Neural cell (in vitro differentiated cells): ENCODE data around the gene RING1.

Experiments used
- EP300 ChIP-seq: fragments of 450-650 bp; conservative IDR thresholded peaks from 2 replicates; pipeline ENCODE4 v1.6.1; 2014; ENCODE audit warnings: antibody characterized with exemption, mild to moderate bottlenecking, moderate library complexity; ENCODE audit not compliant: poor library complexity, severe bottlenecking
- EZH2 ChIP-seq: fragments of 200-600, 300-800 bp; shearing (Covaris generic), sonication (generic); IDR thresholded peaks from 2 replicates; pipeline ENCODE4 v1.6.1; 2014; ENCODE audit warnings: antibody characterized with exemption, low read length, borderline replicate concordance, mild to moderate bottlenecking; ENCODE audit not compliant: insufficient read depth, poor library complexity, severe bottlenecking
- POLR2AphosphoS5 ChIP-seq: IDR thresholded peaks from 2 replicates; pipeline ENCODE4 v1.6.1; 2012
- RAD21 ChIP-seq: fragments of 450-650 bp; conservative IDR thresholded peaks from 2 replicates; pipeline ENCODE4 v1.6.1; 2014; ENCODE audit warnings: antibody characterized with exemption, mild to moderate bottlenecking, moderate library complexity
- TF ChIP-seq, protein P1 (sequence below): fragments of 450-650 bp; IDR thresholded peaks from 2 replicates; pipeline ENCODE4 v1.5.1; 2014; ENCODE audit warnings: antibody characterized with exemption, mild to moderate bottlenecking, moderate library complexity; ENCODE audit not compliant: poor library complexity, severe bottlenecking

- TF ChIP-seq, protein P1, sequence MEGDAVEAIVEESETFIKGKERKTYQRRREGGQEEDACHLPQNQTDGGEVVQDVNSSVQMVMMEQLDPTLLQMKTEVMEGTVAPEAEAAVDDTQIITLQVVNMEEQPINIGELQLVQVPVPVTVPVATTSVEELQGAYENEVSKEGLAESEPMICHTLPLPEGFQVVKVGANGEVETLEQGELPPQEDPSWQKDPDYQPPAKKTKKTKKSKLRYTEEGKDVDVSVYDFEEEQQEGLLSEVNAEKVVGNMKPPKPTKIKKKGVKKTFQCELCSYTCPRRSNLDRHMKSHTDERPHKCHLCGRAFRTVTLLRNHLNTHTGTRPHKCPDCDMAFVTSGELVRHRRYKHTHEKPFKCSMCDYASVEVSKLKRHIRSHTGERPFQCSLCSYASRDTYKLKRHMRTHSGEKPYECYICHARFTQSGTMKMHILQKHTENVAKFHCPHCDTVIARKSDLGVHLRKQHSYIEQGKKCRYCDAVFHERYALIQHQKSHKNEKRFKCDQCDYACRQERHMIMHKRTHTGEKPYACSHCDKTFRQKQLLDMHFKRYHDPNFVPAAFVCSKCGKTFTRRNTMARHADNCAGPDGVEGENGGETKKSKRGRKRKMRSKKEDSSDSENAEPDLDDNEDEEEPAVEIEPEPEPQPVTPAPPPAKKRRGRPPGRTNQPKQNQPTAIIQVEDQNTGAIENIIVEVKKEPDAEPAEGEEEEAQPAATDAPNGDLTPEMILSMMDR = no peak
- TF ChIP-seq POLR2AphosphoS5 (no peak), RAD21 (no peak), EP300 (no peak), EZH2 (no peak)
These were observed 16.1 kb upstream of the RING1 start, which contains the start of gene COL11A2 for GRCh38 chr6:33192105-33192646.
